Activated B cell treated with CpG ODN at 0.5 μM for 24 hours (primary cell): ENCODE results near the gene TEAD1. TPM values are rescaled to one million over a fixed set of nuclear protein-coding genes. Genes with fewer than 3 reads are reported as not detected.

Experiments used
- ATAC-seq: fragments of 200-7000 bp; cut with Tn5 transposase; one replicate; pipeline ENCODE4 v1.10.0; 2021; ENCODE audit warnings: low read depth, mild to moderate bottlenecking, moderate library complexity
- CTCF ChIA-PET: fragments of 350-600 bp; sonication (Branson Sonifier 250); formaldehyde crosslinking; loops from one replicate; lab custom pipeline; 2021; ENCODE audit warnings: antibody characterized with exemption; lab: Charles Lee
- POLR2A ChIA-PET: fragments of 350-600 bp; sonication (Branson Sonifier 250); formaldehyde crosslinking; loops from one replicate; lab custom pipeline; 2021; ENCODE audit warnings: antibody characterized with exemption; lab: Charles Lee
- DNase-seq: peaks from one replicate; pipeline ENCODE4 v3.0.0; 2022
- H3K27ac Mint-ChIP-seq: one replicate; pipeline ENCODE4 v1.8.0; 2020; ENCODE audit warnings: mixed read lengths
- H3K27me3 Mint-ChIP-seq: one replicate; pipeline ENCODE4 v1.8.0; 2021; ENCODE audit warnings: mixed read lengths
- H3K36me3 Mint-ChIP-seq: one replicate; pipeline ENCODE4 v1.8.0; 2021; ENCODE audit warnings: low read depth, mixed read lengths
- H3K4me1 Mint-ChIP-seq: one replicate; pipeline ENCODE4 v1.8.0; 2021; ENCODE audit warnings: mixed read lengths
- H3K4me3 Mint-ChIP-seq: one replicate; pipeline ENCODE4 v1.8.0; 2020; ENCODE audit warnings: mild to moderate bottlenecking, mixed read lengths
- H3K9me3 Mint-ChIP-seq: one replicate; pipeline ENCODE4 v1.8.0; 2020; ENCODE audit warnings: mixed read lengths
- CTCF ChIP-seq: fragments of 200-600 bp; IDR thresholded peaks from one replicate; pipeline ENCODE4 v1.8.0; 2022; ENCODE audit warnings: antibody characterized with exemption, mild to moderate bottlenecking
- intact Hi-C: fragments of 100-400 bp; cut with micrococcal nuclease; formaldehyde crosslinking; loops from one replicate; pipeline ENCODE4 v1.15.1; 2024
- total RNA-seq: library from RNA; stranded (reverse); gene quantifications from 2 replicates; pipeline ENCODE4 v1.2.3, GENCODE V29; 2022

The TEAD1 gene
- total RNA-seq, 1 donor from 2014 or later, result 0.07 TPM

GRCh38 chr11:12640355-12640754 lies 33.9 kb upstream of the TEAD1 start:
- Mint-ChIP-seq H3K4me1 (no peaks in the 10 kb centered on the region), H3K27me3 (peaks cover 8% of the 10 kb centered on the region), H3K4me3 (no peak overlapping the region), H3K27ac (no peak overlapping the region), H3K9me3 (no peaks in the 10 kb centered on the region), H3K36me3 (no peaks in the 10 kb centered on the region)
- CTCF ChIA-PET, result no interaction called here
- intact Hi-C loops, result no loop called here
- POLR2A ChIA-PET, result no interaction called here
- ATAC-seq (no peak), DNase-seq (no peak)
- no peak for TF ChIP-seq CTCF

GRCh38 chr11:12640926-12641849 lies 33.0 kb upstream of the TEAD1 start:
- intact Hi-C loops, result no loop called here
- POLR2A ChIA-PET, result no interaction called here
- no peak for ATAC-seq

GRCh38 chr11:12642040-12642439 lies 32.2 kb upstream of the TEAD1 start:
- intact Hi-C loops, result no loop called here
- Mint-ChIP-seq H3K9me3 (no peaks in the 10 kb centered on the region), H3K36me3 (no peaks in the 10 kb centered on the region), H3K27ac (no peak overlapping the region), H3K4me1 (no peaks in the 10 kb centered on the region), H3K27me3 (peaks cover 8% of the 10 kb centered on the region), H3K4me3 (no peak overlapping the region)
- ChIA-PET CTCF (no interaction called here), POLR2A (no interaction called here)
- no peak for DNase-seq
- no peak for TF ChIP-seq CTCF
- ATAC-seq, result no peak

More at GRCh38 chr11:12640926-12641849, 33.0 kb upstream of the TEAD1 start:
- no peak overlapping the region for H3K4me3 Mint-ChIP-seq
- H3K9me3 Mint-ChIP-seq, result no peaks in the 10 kb centered on the region
- H3K27ac Mint-ChIP-seq, result no peak overlapping the region
- TF ChIP-seq CTCF, result no peak
- H3K27me3 Mint-ChIP-seq, result peaks cover 8% of the 10 kb centered on the region
- H3K36me3 Mint-ChIP-seq, result no peaks in the 10 kb centered on the region
- no peak for DNase-seq
- CTCF ChIA-PET, result no interaction called here
- H3K4me1 Mint-ChIP-seq, result no peaks in the 10 kb centered on the region

- ChIA-PET POLR2A (no interaction called here), CTCF (no interaction called here)
- H3K9me3 Mint-ChIP-seq, result no peaks in the 10 kb centered on the region
- H3K4me1 Mint-ChIP-seq, result no peaks in the 10 kb centered on the region
- no peak overlapping the region for H3K4me3 Mint-ChIP-seq
- TF ChIP-seq CTCF, result no peak
- DNase-seq (no peak), ATAC-seq (no peak)
- no peak overlapping the region for H3K27ac Mint-ChIP-seq
- H3K36me3 Mint-ChIP-seq, result no peaks in the 10 kb centered on the region
- intact Hi-C loops, result no loop called here
- peaks cover 8% of the 10 kb centered on the region for H3K27me3 Mint-ChIP-seq
Observed at GRCh38 chr11:12642806-12643428, 31.3 kb upstream of the TEAD1 start.

GRCh38 chr11:12646478-12646877 lies 27.7 kb upstream of the TEAD1 start:
- ChIA-PET CTCF (no interaction called here), POLR2A (no interaction called here)
- intact Hi-C loops, result no loop called here
- ATAC-seq, result no peak
- no peaks in the 10 kb centered on the region for H3K9me3 Mint-ChIP-seq
- H3K36me3 Mint-ChIP-seq, result no peaks in the 10 kb centered on the region
- H3K4me3 Mint-ChIP-seq, result no peak overlapping the region
- no peaks in the 10 kb centered on the region for H3K4me1 Mint-ChIP-seq
- no peak for DNase-seq
- TF ChIP-seq CTCF, result no peak
- H3K27me3 Mint-ChIP-seq, result peaks cover 8% of the 10 kb centered on the region
- no peak overlapping the region for H3K27ac Mint-ChIP-seq
